ENCODE results near the gene DENND5A.

The DENND5A gene

DNA sequence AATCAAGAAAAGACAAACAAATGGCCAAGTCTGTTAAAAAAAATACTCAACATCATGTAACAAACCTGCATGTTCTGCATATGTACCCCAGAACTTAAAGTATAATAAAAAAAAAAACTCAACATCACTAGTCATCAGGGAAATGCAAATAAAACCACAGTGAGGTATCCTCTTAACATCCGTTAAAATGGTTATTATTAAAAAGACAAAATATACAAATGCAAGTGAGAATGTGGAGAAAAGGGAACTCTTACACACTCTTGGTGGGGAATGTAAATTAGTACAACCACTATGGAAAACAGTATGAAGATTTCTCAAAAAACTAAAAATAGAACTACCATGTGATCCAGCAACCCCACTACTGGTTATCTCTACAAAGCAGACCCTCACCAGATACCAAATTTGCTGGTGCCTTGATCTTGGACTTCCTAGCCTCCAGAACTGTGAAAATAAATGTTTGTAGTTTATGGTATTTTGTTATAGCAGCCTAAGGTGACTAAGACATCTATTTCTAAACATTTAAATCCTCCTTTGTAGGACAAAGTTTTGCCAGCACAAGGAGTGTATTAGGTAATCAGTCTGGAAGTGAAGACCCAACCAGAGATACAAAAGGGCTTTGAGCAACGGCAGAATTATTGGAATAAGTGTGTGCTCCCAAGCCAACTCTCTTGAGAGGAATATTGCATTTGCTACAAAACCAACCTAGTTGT is 141.4 kb downstream of the DENND5A start:
- ChIA-PET CTCF (interaction anchor here (0.7 to 3.0 kb wide), 3 partner anchors 14 to 35 kb away, joined by 3 to 14 read pairs (median 3); no protein-coding TSS in a partner anchor), POLR2A (no interaction called here)
- TF ChIP-seq CTCF (IDR thresholded peaks at IDR 0.05; ENCODE audit: control extremely low read depth, extremely low read depth, low read depth, missing control alignments): no peak
- DNase-seq (ENCODE audit: extremely low spot score): no peak

DNA sequence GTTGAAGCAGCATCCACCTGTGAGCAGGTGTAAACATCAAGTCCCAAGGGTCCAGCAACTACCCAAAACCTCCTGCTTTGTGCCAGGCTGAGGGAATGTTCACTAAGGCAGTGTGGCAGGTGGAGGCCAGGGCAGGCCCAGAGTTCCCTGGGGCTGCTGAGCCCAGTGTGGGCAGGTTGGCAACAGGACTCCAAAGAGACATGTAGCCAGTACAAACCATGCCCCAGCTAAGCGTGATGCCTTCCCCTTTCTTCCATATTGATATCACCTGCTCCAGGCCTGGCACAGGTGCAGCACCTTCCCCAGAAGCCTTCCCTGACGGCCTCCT is 143.7 kb downstream of the DENND5A start:
- DNase-seq (ENCODE audit: extremely low spot score): no peak
- CTCF ChIA-PET: no interaction called here
- TF ChIP-seq CTCF (IDR thresholded peaks at IDR 0.05; ENCODE audit: control extremely low read depth, extremely low read depth, low read depth, missing control alignments): no peak

GRCh38 chr11:9120664-9121468 is 144.3 kb downstream of the DENND5A start:
- no peak for TF ChIP-seq CTCF (IDR thresholded peaks at IDR 0.05; ENCODE audit: control extremely low read depth, extremely low read depth, low read depth, missing control alignments)
- DNase-seq (ENCODE audit: extremely low spot score): no peak
- ChIA-PET CTCF (interaction anchor here (1.7 kb wide), 1 partner anchor 17 kb away, joined by 5 read pairs; no protein-coding TSS in a partner anchor), POLR2A (no interaction called here)

More for the DNA sequence above, 143.7 kb downstream of the DENND5A start:
- POLR2A ChIA-PET: no interaction called here

DNA sequence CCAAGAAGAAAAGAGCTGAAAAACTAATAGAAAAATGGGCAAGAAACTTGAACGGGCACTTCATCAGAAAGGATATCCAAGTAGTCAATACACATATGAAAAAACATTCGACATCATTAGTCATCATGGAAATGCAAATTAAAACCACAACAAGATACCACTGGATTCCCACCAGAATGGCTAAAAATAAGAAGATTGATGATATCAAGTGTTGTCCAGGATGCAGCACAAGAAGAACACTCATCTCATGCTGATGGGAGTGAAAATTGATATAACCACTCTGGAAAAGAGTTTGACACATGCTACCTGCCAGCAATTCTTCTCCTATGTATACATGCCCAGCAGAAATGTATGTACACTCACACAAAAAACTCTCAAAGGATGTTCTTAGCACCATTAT is 146.9 kb downstream of the DENND5A start:
- no peak for DNase-seq (ENCODE audit: extremely low spot score)
- TF ChIP-seq CTCF (IDR thresholded peaks at IDR 0.05; ENCODE audit: control extremely low read depth, extremely low read depth, low read depth, missing control alignments): no peak
- POLR2A ChIA-PET: no interaction called here
- CTCF ChIA-PET: interaction anchor here (0.9 to 4.5 kb wide), 4 partner anchors 10 to 103 kb away, joined by 3 to 24 read pairs (median 4); no protein-coding TSS in a partner anchor

GRCh38 chr11:9112075-9112474 is 153.1 kb downstream of the DENND5A start:
- DNase-seq (ENCODE audit: extremely low spot score): no peak
- no peak for TF ChIP-seq CTCF (IDR thresholded peaks at IDR 0.05; ENCODE audit: control extremely low read depth, extremely low read depth, low read depth, missing control alignments)
- CTCF ChIA-PET: interaction anchor here (3.0 kb wide), 1 partner anchor 18 kb away, joined by 16 read pairs; no protein-coding TSS in a partner anchor
- POLR2A ChIA-PET: no interaction called here

DNA sequence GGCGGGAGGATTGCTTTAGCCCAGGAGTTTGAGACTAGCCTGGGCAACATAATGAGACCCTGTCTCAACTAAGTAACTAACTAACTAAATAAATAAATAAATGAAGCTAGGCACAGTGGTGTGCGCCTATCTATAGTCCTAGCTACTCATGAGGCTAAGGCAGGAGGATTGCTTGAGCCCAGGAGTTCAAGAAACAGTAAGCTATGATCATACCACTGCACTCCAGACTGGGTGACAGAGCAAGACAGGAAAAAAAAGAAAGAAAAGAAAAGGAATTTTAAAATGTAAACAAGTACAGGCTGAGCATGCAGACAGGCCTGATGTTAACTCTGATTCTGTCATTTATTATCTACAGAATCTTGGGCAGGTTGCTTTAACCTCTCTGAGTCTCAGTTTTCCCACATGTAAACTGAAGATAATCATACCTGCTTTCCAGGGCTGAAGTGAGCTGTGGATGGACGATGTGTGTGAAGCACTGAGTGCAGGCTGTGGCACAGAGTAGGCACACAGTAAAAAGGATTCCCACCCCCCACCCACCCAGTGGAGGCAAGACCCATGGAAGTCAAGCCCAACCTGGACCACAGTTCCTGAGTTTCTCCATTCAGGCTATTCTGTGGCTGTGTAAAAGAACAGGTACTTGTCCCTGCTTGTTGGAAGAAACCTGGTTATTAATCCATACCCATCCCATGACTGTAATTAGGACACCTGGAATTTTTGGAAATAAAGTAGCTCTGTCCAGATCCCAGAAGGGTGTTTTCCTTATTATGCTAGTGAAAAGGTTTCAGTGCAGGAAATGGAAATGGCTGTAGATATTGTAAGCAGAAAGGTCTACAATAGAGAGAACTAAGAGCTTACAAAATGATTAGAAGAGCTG is 155.1 kb downstream of the DENND5A start:
- CTCF ChIA-PET: interaction anchor here (1.0 to 3.0 kb wide), 6 partner anchors 9 to 195 kb away, joined by 3 to 16 read pairs (median 6); no protein-coding TSS in a partner anchor
- no peak for TF ChIP-seq CTCF (IDR thresholded peaks at IDR 0.05; ENCODE audit: control extremely low read depth, extremely low read depth, low read depth, missing control alignments)
- POLR2A ChIA-PET: no interaction called here
- DNase-seq (ENCODE audit: extremely low spot score): no peak

Data from GM10248 (cell line).